D721Med (cell line): ENCODE results near the gene TMEM214.

Experiments
- DNase-seq: peaks from one replicate; pipeline ENCODE4 v3.0.0; 2011; ENCODE audit warnings: low spot score; ENCODE audit not compliant: insufficient read length
- FAIRE-seq: peaks from 2 replicates; lab custom pipeline; 2011; peaks lifted over from hg19 to GRCh38; lab: Jason Lieb, UNC
- CTCF ChIP-seq: IDR thresholded peaks from 2 replicates; pipeline ENCODE4 v1.5.1; 2012; ENCODE audit warnings: mild to moderate bottlenecking, control low read depth; ENCODE audit not compliant: insufficient read depth; ENCODE audit errors: missing control alignments

Gene TMEM214

GRCh38 chr2:27054721-27055120, 22.0 kb downstream of the TMEM214 start:
- FAIRE-seq: no peak
- no peak for TF ChIP-seq CTCF

GRCh38 chr2:27057184-27057583, 24.4 kb downstream of the TMEM214 start:
- DNase-seq (no peak), FAIRE-seq (no peak)
- TF ChIP-seq CTCF: no peak

More at GRCh38 chr2:27054721-27055120, 22.0 kb downstream of the TMEM214 start:
- DNase-seq: no peak

GRCh38 chr2:27058210-27058609, 25.4 kb downstream of the TMEM214 start:
- no peak for DNase-seq
- TF ChIP-seq CTCF: no peak
- FAIRE-seq: no peak

GRCh38 chr2:27059141-27059820, 26.5 kb downstream of the TMEM214 start:
- TF ChIP-seq CTCF: no peak
- DNase-seq (no peak), FAIRE-seq (no peak)

- FAIRE-seq: no peak
- TF ChIP-seq CTCF: no peak
- DNase-seq: no peak
Measured at GRCh38 chr2:27060323-27060722, 27.6 kb downstream of the TMEM214 start.

- TF ChIP-seq CTCF: no peak
- FAIRE-seq: no peak
- no peak for DNase-seq
Measured at GRCh38 chr2:27065128-27065527, 32.4 kb downstream of the TMEM214 start.

- DNase-seq: no peak
- no peak for FAIRE-seq
- no peak for TF ChIP-seq CTCF
Measured at GRCh38 chr2:27067385-27067784, 34.6 kb downstream of the TMEM214 start.
